Suprapubic skin (tissue), 4 donors: Measurements from ENCODE around the gene SSX2IP. TPM values are rescaled to one million over a fixed set of nuclear protein-coding genes. Genes with fewer than 3 reads are reported as not detected.

Experiments used
- DNase-seq, 2 donors: peaks; one replicate each; pipeline ENCODE4 v3.0.0-alpha.2; 2019; ENCODE audit warnings: low spot score in 2 of 2
- H3K27ac ChIP-seq: fragments of 200-600 bp; sonication (generic); one replicate; pipeline ENCODE4 v1.5.1; 2019
- H3K27me3 ChIP-seq: fragments of 200-600 bp; sonication (generic); one replicate; pipeline ENCODE4 v1.5.1; 2019
- H3K36me3 ChIP-seq: fragments of 200-600 bp; sonication (generic); one replicate; pipeline ENCODE4 v1.5.1; 2019
- H3K4me1 ChIP-seq: fragments of 200-600 bp; sonication (generic); one replicate; pipeline ENCODE4 v1.5.1; 2019
- H3K4me3 ChIP-seq: fragments of 200-600 bp; sonication (generic); one replicate; pipeline ENCODE4 v1.5.1; 2019; ENCODE audit warnings: mild to moderate bottlenecking
- H3K9me3 ChIP-seq: fragments of 200-600 bp; sonication (generic); one replicate; pipeline ENCODE4 v1.5.1; 2019
- EP300 ChIP-seq: sonication (generic); formaldehyde crosslinking; IDR thresholded peaks from one replicate; pipeline ENCODE4 v1.6.1; 2017; ENCODE audit warnings: antibody characterized with exemption
- POLR2A ChIP-seq, 2 donors: fragments of 450-650 bp; IDR thresholded peaks; one replicate each; pipeline ENCODE4 v1.6.1; 2017; ENCODE audit warnings: antibody characterized with exemption in 2 of 2, mild to moderate bottlenecking in 2 of 2, moderate library complexity in 2 of 2
- POLR2AphosphoS5 ChIP-seq, 3 donors: sonication (generic); formaldehyde crosslinking; IDR thresholded peaks; one replicate each; pipeline ENCODE4 v1.6.1; 2017; ENCODE audit warnings: antibody characterized with exemption in 3 of 3
- WGBS: methylation state at CpG from one replicate; pipeline ENCODE4 v1.1.5; 2018; 5-methylcytosine and 5-hydroxymethylcytosine counted together
- total RNA-seq, 4 donors: library from RNA; depleted of rRNA; stranded (reverse); fragments of >200 nt; gene quantifications; one replicate each; pipeline ENCODE4 v1.1.0, GENCODE V29; 2016
- TF ChIP-seq, protein P1 (sequence below), 2 donors: fragments of 200-600 bp in 1 of 2; fragments of 450-650 bp in 1 of 2; sonication (generic) in 1 of 2; IDR thresholded peaks; one replicate each; pipeline ENCODE4 v1.5.1; 2016 to 2019; ENCODE audit warnings: antibody characterized with exemption in 2 of 2, mild to moderate bottlenecking in 1 of 2, moderate library complexity in 1 of 2

SSX2IP gene
- total RNA-seq, 4 donors from 2014 or later, result 6.1 to 12.8 (median 9.4) TPM

GRCh38 chr1:84635429-84635828 is 54.8 kb downstream of the SSX2IP start:
- Histone ChIP-seq H3K27me3 (no peaks in the 10 kb centered on the region), H3K4me3 (no peak overlapping the region), H3K4me1 (no peaks in the 10 kb centered on the region), H3K27ac (no peak overlapping the region), H3K36me3 (no peaks in the 10 kb centered on the region), H3K9me3 (no peaks in the 10 kb centered on the region)
- no peak for DNase-seq
- TF ChIP-seq, protein P1, sequence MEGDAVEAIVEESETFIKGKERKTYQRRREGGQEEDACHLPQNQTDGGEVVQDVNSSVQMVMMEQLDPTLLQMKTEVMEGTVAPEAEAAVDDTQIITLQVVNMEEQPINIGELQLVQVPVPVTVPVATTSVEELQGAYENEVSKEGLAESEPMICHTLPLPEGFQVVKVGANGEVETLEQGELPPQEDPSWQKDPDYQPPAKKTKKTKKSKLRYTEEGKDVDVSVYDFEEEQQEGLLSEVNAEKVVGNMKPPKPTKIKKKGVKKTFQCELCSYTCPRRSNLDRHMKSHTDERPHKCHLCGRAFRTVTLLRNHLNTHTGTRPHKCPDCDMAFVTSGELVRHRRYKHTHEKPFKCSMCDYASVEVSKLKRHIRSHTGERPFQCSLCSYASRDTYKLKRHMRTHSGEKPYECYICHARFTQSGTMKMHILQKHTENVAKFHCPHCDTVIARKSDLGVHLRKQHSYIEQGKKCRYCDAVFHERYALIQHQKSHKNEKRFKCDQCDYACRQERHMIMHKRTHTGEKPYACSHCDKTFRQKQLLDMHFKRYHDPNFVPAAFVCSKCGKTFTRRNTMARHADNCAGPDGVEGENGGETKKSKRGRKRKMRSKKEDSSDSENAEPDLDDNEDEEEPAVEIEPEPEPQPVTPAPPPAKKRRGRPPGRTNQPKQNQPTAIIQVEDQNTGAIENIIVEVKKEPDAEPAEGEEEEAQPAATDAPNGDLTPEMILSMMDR (IDR thresholded peaks at IDR 0.05), result no peak
- TF ChIP-seq POLR2AphosphoS5 (IDR thresholded peaks at IDR 0.05), result no peak
- TF ChIP-seq POLR2A (IDR thresholded peaks at IDR 0.05), result no peak
- no peak for TF ChIP-seq EP300
- 95% methylated on average over 2 of the region's 2 CpGs for WGBS

- Histone ChIP-seq H3K36me3 (no peaks in the 10 kb centered on the region), H3K27ac (no peak overlapping the region), H3K27me3 (no peaks in the 10 kb centered on the region), H3K4me3 (no peak overlapping the region), H3K4me1 (no peaks in the 10 kb centered on the region), H3K9me3 (no peaks in the 10 kb centered on the region)
- TF ChIP-seq EP300, result no peak
- 42% methylated on average over 5 of the region's 5 CpGs for WGBS
- no peak for DNase-seq
These were observed 55.6 kb downstream of the SSX2IP start for GRCh38 chr1:84634536-84635205.

GRCh38 chr1:84632673-84633434 is 57.4 kb downstream of the SSX2IP start:
- Histone ChIP-seq H3K27ac (no peak overlapping the region), H3K36me3 (no peaks in the 10 kb centered on the region), H3K27me3 (no peaks in the 10 kb centered on the region), H3K9me3 (no peaks in the 10 kb centered on the region), H3K4me1 (no peaks in the 10 kb centered on the region), H3K4me3 (no peak overlapping the region)
- no peak for DNase-seq
- TF ChIP-seq, protein P1 (IDR thresholded peaks at IDR 0.05), result no peak
- no peak for TF ChIP-seq POLR2A (IDR thresholded peaks at IDR 0.05)
- TF ChIP-seq EP300, result no peak
- no peak for TF ChIP-seq POLR2AphosphoS5 (IDR thresholded peaks at IDR 0.05)
- 52% methylated on average over 2 of the region's 2 CpGs for WGBS

- Histone ChIP-seq H3K9me3 (no peaks in the 10 kb centered on the region), H3K4me1 (no peaks in the 10 kb centered on the region), H3K36me3 (no peaks in the 10 kb centered on the region), H3K4me3 (no peak overlapping the region), H3K27ac (no peak overlapping the region), H3K27me3 (no peaks in the 10 kb centered on the region)
- WGBS, result 66% methylated on average over 6 of the region's 6 CpGs
- TF ChIP-seq POLR2AphosphoS5 (IDR thresholded peaks at IDR 0.05) (no peak), EP300 (no peak), POLR2A (IDR thresholded peaks at IDR 0.05) (no peak)
- TF ChIP-seq, protein P1 (IDR thresholded peaks at IDR 0.05), result no peak
- DNase-seq, result no peak
These were observed 58.1 kb downstream of the SSX2IP start for GRCh38 chr1:84632137-84632536.

DNA sequence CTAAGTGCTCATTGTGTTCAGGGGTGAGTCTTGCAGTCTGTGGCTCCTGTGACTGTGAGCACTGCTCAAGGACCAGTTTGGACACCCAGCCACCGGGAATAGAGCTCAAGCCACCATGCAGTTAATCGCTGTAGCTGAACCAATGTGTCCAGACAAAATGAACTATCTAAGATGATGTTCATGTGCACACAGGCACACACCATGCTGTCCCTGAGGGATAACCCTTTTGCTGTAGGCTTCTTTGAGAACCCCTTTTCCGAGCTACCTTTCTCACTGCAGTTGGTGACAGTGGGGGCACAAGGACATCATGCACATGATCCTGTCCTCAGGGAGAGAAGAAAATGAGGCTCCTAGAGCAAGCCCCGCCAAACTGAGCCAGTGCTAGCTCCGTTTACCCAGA is 65.4 kb downstream of the SSX2IP start:
- Histone ChIP-seq H3K36me3 (no peaks in the 10 kb centered on the region), H3K4me1 (peaks cover 12% of the 10 kb centered on the region), H3K27me3 (no peaks in the 10 kb centered on the region), H3K9me3 (no peaks in the 10 kb centered on the region), H3K4me3 (no peak overlapping the region), H3K27ac (no peak overlapping the region)
- TF ChIP-seq POLR2A (IDR thresholded peaks at IDR 0.05), result no peak
- TF ChIP-seq EP300, result no peak
- no peak for TF ChIP-seq POLR2AphosphoS5 (IDR thresholded peaks at IDR 0.05)
- TF ChIP-seq, protein P1 (IDR thresholded peaks at IDR 0.05), result no peak
- DNase-seq, result no peak
- 89% methylated on average over 5 of the region's 5 CpGs for WGBS
